Tibial artery (tissue), 4 donors: ENCODE data around the gene BLM.

ENCODE experiments used
- DNase-seq, 2 donors: peaks; one replicate each; pipeline ENCODE4 v3.0.0-alpha.2; 2019
- H3K27ac ChIP-seq, 2 donors: fragments of 200-600 bp; sonication (generic) in 1 of 2; 1 replicate in 1 of 2; 2 replicates in 1 of 2; pipeline ENCODE4 v1.5.1; 2018 to 2019; ENCODE audit warnings: mild to moderate bottlenecking in 1 of 2
- H3K27me3 ChIP-seq, 2 donors: fragments of 200-600 bp; sonication (generic) in 1 of 2; one replicate each; pipeline versions ENCODE4 v1.5.1 to v1.6.0; 2016 to 2019
- H3K36me3 ChIP-seq, 3 donors: fragments of 200-600 bp; sonication (generic) in 2 of 3; one replicate each; pipeline ENCODE4 v1.5.1; 2016 to 2019; ENCODE audit warnings: mild to moderate bottlenecking in 2 of 3
- H3K4me1 ChIP-seq, 4 donors: fragments of 200-600 bp; sonication (generic) in 2 of 4; 1 replicate in 3 of 4; 2 replicates in 1 of 4; pipeline ENCODE4 v1.5.1; 2016 to 2019
- H3K4me3 ChIP-seq, 2 donors: fragments of 200-600 bp; sonication (generic) in 1 of 2; 1 replicate in 1 of 2; 2 replicates in 1 of 2; pipeline ENCODE4 v1.5.1; 2018 to 2019; ENCODE audit warnings: mild to moderate bottlenecking in 2 of 2
- H3K9me3 ChIP-seq, 3 donors: fragments of 200-600 bp; sonication (generic) in 1 of 3; one replicate each; pipeline ENCODE4 v1.5.1; 2016 to 2019
- intact Hi-C: fragments of 100-400 bp; cut with DNase I; formaldehyde crosslinking; loops from one replicate; pipeline ENCODE4 v1.15.0; 2023; ENCODE audit warnings: low total_unique reads
- TF ChIP-seq, protein P1 (sequence below), 2 experiments: fragments of 200-600 bp in 1 of 2; fragments of 450-650 bp in 1 of 2; IDR thresholded peaks; one replicate each; pipeline ENCODE4 v1.5.1; 2017 to 2019; ENCODE audit warnings: antibody characterized with exemption in 2 of 2, mild to moderate bottlenecking in 1 of 2, moderate library complexity in 1 of 2

BLM gene

GRCh38 chr15:90757461-90757860 is 40.3 kb downstream of the BLM start:
- no peak overlapping the region for H3K4me3 ChIP-seq
- no peaks in the 10 kb centered on the region for H3K9me3 ChIP-seq
- H3K27me3 ChIP-seq = no peaks in the 10 kb centered on the region
- peaks cover 0 to 4% (median under 1%) of the 10 kb centered on the region in 4 donors for H3K4me1 ChIP-seq
- H3K36me3 ChIP-seq = no peaks in the 10 kb centered on the region
- TF ChIP-seq, protein P1, sequence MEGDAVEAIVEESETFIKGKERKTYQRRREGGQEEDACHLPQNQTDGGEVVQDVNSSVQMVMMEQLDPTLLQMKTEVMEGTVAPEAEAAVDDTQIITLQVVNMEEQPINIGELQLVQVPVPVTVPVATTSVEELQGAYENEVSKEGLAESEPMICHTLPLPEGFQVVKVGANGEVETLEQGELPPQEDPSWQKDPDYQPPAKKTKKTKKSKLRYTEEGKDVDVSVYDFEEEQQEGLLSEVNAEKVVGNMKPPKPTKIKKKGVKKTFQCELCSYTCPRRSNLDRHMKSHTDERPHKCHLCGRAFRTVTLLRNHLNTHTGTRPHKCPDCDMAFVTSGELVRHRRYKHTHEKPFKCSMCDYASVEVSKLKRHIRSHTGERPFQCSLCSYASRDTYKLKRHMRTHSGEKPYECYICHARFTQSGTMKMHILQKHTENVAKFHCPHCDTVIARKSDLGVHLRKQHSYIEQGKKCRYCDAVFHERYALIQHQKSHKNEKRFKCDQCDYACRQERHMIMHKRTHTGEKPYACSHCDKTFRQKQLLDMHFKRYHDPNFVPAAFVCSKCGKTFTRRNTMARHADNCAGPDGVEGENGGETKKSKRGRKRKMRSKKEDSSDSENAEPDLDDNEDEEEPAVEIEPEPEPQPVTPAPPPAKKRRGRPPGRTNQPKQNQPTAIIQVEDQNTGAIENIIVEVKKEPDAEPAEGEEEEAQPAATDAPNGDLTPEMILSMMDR (IDR thresholded peaks at IDR 0.05) = no peak
- intact Hi-C loops = no loop called here
- H3K27ac ChIP-seq = no peak overlapping the region
- DNase-seq = no peak

DNA sequence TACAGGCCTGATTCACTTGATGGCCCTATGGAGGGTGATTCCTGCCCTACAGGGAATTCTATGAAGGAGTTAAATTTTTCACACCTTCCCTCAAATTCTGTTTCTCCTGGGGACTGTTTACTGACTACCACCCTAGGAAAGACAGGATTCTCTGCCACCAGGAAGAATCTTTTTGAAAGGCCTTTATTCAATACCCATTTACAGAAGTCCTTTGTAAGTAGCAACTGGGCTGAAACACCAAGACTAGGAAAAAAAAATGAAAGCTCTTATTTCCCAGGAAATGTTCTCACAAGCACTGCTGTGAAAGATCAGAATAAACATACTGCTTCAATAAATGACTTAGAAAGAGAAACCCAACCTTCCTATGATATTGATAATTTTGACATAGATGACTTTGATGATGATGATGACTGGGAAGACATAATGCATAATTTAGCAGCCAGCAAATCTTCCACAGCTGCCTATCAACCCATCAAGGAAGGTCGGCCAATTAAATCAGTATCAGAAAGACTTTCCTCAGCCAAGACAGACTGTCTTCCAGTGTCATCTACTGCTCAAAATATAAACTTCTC is 43.6 kb downstream of the BLM start:
- DNase-seq = no peak
- H3K27me3 ChIP-seq = no peaks in the 10 kb centered on the region
- no peaks in the 10 kb centered on the region for H3K9me3 ChIP-seq
- H3K36me3 ChIP-seq = no peaks in the 10 kb centered on the region
- no peak overlapping the region for H3K27ac ChIP-seq
- H3K4me1 ChIP-seq = peaks cover 0 to 10% (median 2%) of the 10 kb centered on the region in 4 donors
- intact Hi-C loops = no loop called here
- H3K4me3 ChIP-seq = no peak overlapping the region
- TF ChIP-seq, protein P1 (IDR thresholded peaks at IDR 0.05) = no peak

GRCh38 chr15:90761629-90762028 is 44.5 kb downstream of the BLM start:
- Histone ChIP-seq H3K27ac (no peak overlapping the region), H3K4me3 (no peak overlapping the region), H3K4me1 (peaks cover 0 to 10% (median 2%) of the 10 kb centered on the region in 4 donors), H3K9me3 (no peaks in the 10 kb centered on the region), H3K27me3 (no peaks in the 10 kb centered on the region), H3K36me3 (no peaks in the 10 kb centered on the region)
- intact Hi-C loops = no loop called here
- TF ChIP-seq, protein P1 (IDR thresholded peaks at IDR 0.05) = no peak
- DNase-seq = no peak

DNA sequence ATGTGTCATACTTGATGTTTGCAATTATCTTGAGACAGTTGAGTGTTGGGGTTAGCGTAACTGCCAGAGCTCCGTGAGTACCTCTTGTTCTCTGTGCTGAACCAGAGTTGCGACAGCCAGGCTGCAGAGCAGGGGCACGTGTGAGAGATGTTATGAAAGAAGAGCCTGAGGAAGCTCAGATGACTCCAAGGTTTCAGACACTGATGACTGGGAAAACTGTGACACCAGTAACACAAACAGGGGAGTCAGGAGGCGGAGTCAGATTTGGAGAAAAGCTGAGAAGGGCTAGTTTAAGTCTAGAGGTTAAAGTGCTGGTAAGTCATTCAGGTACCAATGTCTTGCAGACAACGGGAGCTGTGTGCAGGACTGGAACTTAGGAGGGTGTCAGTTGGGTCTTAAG is 45.0 kb downstream of the BLM start:
- TF ChIP-seq, protein P1 (IDR thresholded peaks at IDR 0.05) = no peak
- Histone ChIP-seq H3K9me3 (no peaks in the 10 kb centered on the region), H3K27ac (no peak overlapping the region), H3K36me3 (no peaks in the 10 kb centered on the region), H3K27me3 (no peaks in the 10 kb centered on the region), H3K4me3 (no peak overlapping the region), H3K4me1 (peaks cover 0 to 10% (median 2%) of the 10 kb centered on the region in 4 donors)
- intact Hi-C loops = no loop called here
- peak; percentile 86 to 87 for DNase-seq

DNA sequence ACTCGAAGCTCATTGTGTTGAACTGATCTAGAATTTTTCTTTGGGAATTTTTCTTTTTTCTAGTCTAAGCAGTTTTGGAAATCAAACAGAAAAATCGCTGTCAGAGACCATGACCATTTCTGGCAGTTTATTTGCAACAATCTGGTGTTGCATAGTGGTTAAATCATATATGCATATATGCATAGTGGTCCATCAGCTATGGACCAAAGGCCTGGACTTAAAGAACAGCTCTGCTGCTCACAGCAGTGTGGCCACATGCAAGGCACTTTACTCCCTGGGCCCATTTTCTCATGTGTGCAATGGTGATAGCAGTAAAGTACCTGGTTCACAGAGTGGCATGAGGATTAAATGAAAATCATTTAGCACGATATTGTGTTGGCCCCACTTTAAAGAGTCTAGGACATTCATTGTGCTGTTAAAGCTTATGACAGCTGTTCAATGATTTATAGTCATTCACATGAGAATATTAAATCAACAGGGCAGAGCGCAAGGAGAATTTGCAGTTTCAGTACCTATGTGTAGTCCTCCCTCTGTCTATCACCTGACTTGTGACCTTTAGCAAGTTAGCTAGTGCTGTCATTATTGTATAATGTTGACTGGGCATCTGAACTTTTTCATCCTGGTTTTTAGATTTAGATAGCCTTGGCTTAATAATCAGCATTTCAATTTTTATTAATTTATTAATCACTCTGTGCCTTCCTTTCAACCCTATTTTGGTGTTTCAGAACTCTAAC is 46.4 kb downstream of the BLM start:
- intact Hi-C loops = no loop called here
- no peak overlapping the region for H3K27ac ChIP-seq
- no peaks in the 10 kb centered on the region for H3K9me3 ChIP-seq

More for the DNA sequence above, 46.4 kb downstream of the BLM start:
- no peak for DNase-seq
- Histone ChIP-seq H3K36me3 (no peaks in the 10 kb centered on the region), H3K4me1 (peaks cover 0 to 10% (median 2%) of the 10 kb centered on the region in 4 donors), H3K27me3 (no peaks in the 10 kb centered on the region), H3K4me3 (no peak overlapping the region)
- TF ChIP-seq, protein P1 (IDR thresholded peaks at IDR 0.05) = no peak
